Measurements from ENCODE around the gene FBXL3. TPM values are rescaled to one million over a fixed set of nuclear protein-coding genes. Genes with fewer than 3 reads are reported as not detected.

The FBXL3 gene
- total and polyA plus RNA-seq, 12 donors: 12.1 to 87.4 (median 44.9) TPM

DNA sequence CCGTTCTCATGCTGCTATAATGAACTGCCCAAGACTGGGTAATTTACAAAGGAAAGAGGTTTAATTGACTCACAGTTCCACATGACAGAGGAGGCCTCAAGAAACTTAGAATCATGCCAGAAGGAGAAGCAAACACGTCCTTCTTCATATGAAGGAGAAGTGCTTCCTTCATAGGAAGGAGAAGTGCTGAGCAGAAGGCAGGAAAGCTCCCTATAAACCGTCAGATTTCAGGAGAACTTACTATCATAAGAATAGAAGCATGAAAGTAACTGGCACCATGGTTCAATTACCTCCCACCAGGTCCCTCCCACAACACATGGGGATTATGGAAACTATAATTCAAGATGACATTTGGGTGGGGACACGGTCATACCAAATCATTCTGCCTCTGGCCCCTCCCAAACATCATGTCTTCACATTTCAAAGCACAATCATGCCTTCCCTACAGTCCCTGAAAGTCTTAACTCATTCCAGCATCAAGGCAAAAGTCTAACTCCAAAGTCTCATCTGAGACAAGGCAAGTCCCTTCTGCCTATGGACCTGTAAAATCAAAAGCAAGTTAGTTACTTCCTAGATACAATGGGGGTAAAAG is 68.0 kb downstream of the FBXL3 start:
- Histone ChIP-seq H3K27me3 (no peaks in the 10 kb centered on the region), H3K9me3 (replicated peaks in 1 of 3) (peaks cover 0 to 4% (median 0%) of the 10 kb centered on the region in 3 donors), H3K27ac (no peak overlapping the region), H3K4me3 (no peak overlapping the region), H3K36me3 (replicated peaks in 1 of 2) (no peaks in the 10 kb centered on the region), H3K4me1 (replicated peaks in 1 of 2) (no peaks in the 10 kb centered on the region)
- DNase-seq: no peak
- intact Hi-C loops (cut with DNase I): no loop called here
- WGBS, 4 donors: 60 to 76% (median 67%) methylated on average over 4 of the region's 4 CpGs
- TF ChIP-seq CTCF (IDR thresholded peaks at IDR 0.05) (no peak), POLR2A (IDR thresholded peaks at IDR 0.05) (no peak)

DNA sequence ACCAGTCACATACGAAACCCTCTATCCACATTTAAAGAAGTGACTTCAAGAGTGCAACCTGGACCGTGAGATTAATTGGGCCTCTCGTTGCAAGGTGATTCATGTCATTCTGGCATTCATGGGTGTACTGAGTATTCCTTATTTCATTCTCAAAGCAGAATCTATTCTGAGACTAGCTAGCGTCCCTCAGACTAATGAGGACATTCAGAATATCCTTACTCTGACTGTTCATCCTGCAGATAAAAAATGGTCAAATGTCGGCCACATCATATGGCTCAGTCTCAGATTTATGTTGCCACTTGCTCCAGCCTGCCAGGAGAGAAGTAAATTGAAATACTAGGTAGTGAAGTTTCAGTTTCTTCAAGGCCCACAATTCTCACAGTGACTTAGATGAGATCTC is 71.3 kb downstream of the FBXL3 start:
- Histone ChIP-seq H3K36me3 (replicated peaks in 1 of 2) (no peaks in the 10 kb centered on the region), H3K27me3 (no peaks in the 10 kb centered on the region), H3K4me1 (replicated peaks in 1 of 2) (no peaks in the 10 kb centered on the region), H3K4me3 (no peak overlapping the region), H3K9me3 (replicated peaks in 1 of 3) (peaks cover 0 to 4% (median 0%) of the 10 kb centered on the region in 3 donors), H3K27ac (no peak overlapping the region)
- 44 to 67% (median 45%) methylated on average over 5 of the region's 5 CpGs for WGBS, 4 donors
- DNase-seq: no peak
- no peak for TF ChIP-seq POLR2A (IDR thresholded peaks at IDR 0.05)
- TF ChIP-seq CTCF (IDR thresholded peaks at IDR 0.05): no peak
- intact Hi-C loops (cut with DNase I): no loop called here

Other genes starting within 250 kb of the FBXL3 start
- 10 to 100 TPM; 12.5 to 80.8 (median 53.8) TPM for gene KCTD12, start 140.8 kb downstream of the FBXL3 start, total RNA-seq
- 10 to 100 TPM; 12.6 to 35.3 (median 13.0) TPM for gene KCTD12, start 140.8 kb downstream of the FBXL3 start, polyA plus RNA-seq
- gene ACOD1, start 78.6 kb downstream of the FBXL3 start, total RNA-seq: not detected
- gene ACOD1, start 78.6 kb downstream of the FBXL3 start, polyA plus RNA-seq: not detected
- 10 to 100 TPM; 21.6 to 46.9 (median 41.4) TPM for gene CLN5, start 35.1 kb downstream of the FBXL3 start, total RNA-seq
- 10 to 100 TPM; 16.7 to 42.7 (median 21.3) TPM for gene CLN5, start 35.1 kb downstream of the FBXL3 start, polyA plus RNA-seq

Data from adrenal gland (tissue), 12 donors.